ENCODE measurements around the gene LANCL3.
"Not testable (repeated sequence)": the region's sequence is repeated elsewhere in the genome, so short reads cannot be mapped to it uniquely, and the experiment has no call there.

The LANCL3 gene

GRCh38 chrX:37627602-37628001, 56.1 kb downstream of the LANCL3 start:
- DNase-seq = no peak

- no peak for DNase-seq
Measured at GRCh38 chrX:37638047-37638446, 66.6 kb downstream of the LANCL3 start.

- no peak for DNase-seq
Measured at GRCh38 chrX:37640142-37640541, 68.7 kb downstream of the LANCL3 start.

- no peak for DNase-seq
Measured at GRCh38 chrX:37641859-37642258, 70.4 kb downstream of the LANCL3 start.

- no peak for DNase-seq
Measured at GRCh38 chrX:37644381-37645305, 73.2 kb downstream of the LANCL3 start.

GRCh38 chrX:37646254-37646653, 74.8 kb downstream of the LANCL3 start:
- no peak for DNase-seq

- not testable (repeated sequence) for DNase-seq
Measured at GRCh38 chrX:37650879-37651278, 79.4 kb downstream of the LANCL3 start.

GRCh38 chrX:37651921-37652452, 80.5 kb downstream of the LANCL3 start:
- no peak for DNase-seq

GRCh38 chrX:37652589-37653231, 81.2 kb downstream of the LANCL3 start:
- no peak for DNase-seq

GRCh38 chrX:37653397-37654085, 82.1 kb downstream of the LANCL3 start:
- no peak for DNase-seq

GRCh38 chrX:37658343-37659030, 87.0 kb downstream of the LANCL3 start:
- DNase-seq = no peak

- no peak for DNase-seq
Measured at GRCh38 chrX:37659047-37659446, 87.6 kb downstream of the LANCL3 start.

- no peak for DNase-seq
Measured at GRCh38 chrX:37662181-37662580, 90.7 kb downstream of the LANCL3 start.

GRCh38 chrX:37666516-37666915, 95.1 kb downstream of the LANCL3 start:
- no peak for DNase-seq

GRCh38 chrX:37667141-37667540, 95.7 kb downstream of the LANCL3 start:
- DNase-seq = no peak

GRCh38 chrX:37672563-37672962, 101.1 kb downstream of the LANCL3 start:
- DNase-seq = no peak

GRCh38 chrX:37676811-37677210, 105.3 kb downstream of the LANCL3 start:
- no peak for DNase-seq

- DNase-seq = no peak
Measured at GRCh38 chrX:37677243-37677642, 105.8 kb downstream of the LANCL3 start.

GRCh38 chrX:37677765-37678164, 106.3 kb downstream of the LANCL3 start:
- no peak for DNase-seq

- no peak for DNase-seq
Measured at GRCh38 chrX:37678574-37678973, 107.1 kb downstream of the LANCL3 start.

- no peak for DNase-seq
Measured at GRCh38 chrX:37679230-37679629, 107.8 kb downstream of the LANCL3 start.

- DNase-seq = no peak
Measured at GRCh38 chrX:37679888-37680287, 108.4 kb downstream of the LANCL3 start.

- DNase-seq = no peak
Measured at GRCh38 chrX:37684426-37684825, 113.0 kb downstream of the LANCL3 start.

Data from EL (cell line).